CD4-positive, alpha-beta memory T cell (primary cell): ENCODE data around the gene COPS9. TPM values are rescaled to one million over a fixed set of nuclear protein-coding genes. Genes with fewer than 3 reads are reported as not detected.

Source experiments
- CTCF ChIA-PET: fragments of 350-600 bp; sonication (Branson Sonifier 250); formaldehyde crosslinking; loops from one replicate; lab custom pipeline; 2021; ENCODE audit warnings: inconsistent platforms; ENCODE audit not compliant: partially characterized antibody; lab: Charles Lee
- POLR2A ChIA-PET: fragments of 350-600 bp; sonication (Branson Sonifier 250); formaldehyde crosslinking; loops from one replicate; lab custom pipeline; 2021; ENCODE audit not compliant: partially characterized antibody; lab: Charles Lee
- DNase-seq, 5 donors: peaks; one replicate each; pipeline versions ENCODE4 v3.0.0 to v3.0.0-alpha.2; 2020 to 2022; ENCODE audit warnings: mixed read lengths in 1 of 5
- H3K27ac ChIP-seq: one replicate; pipeline ENCODE4 v1.7.0; 2013; ENCODE audit warnings: low read depth, low read length
- H3K27me3 ChIP-seq: 2 replicates; pipeline ENCODE4 v1.7.0; 2013; ENCODE audit warnings: mild to moderate bottlenecking, low read length, moderate library complexity; ENCODE audit not compliant: insufficient read depth
- H3K36me3 ChIP-seq: 2 replicates; pipeline ENCODE4 v1.7.0; 2013; ENCODE audit warnings: mild to moderate bottlenecking, low read length, moderate library complexity; ENCODE audit not compliant: insufficient read depth
- H3K4me1 ChIP-seq: 2 replicates; pipeline ENCODE4 v1.7.0; 2013; ENCODE audit warnings: mild to moderate bottlenecking, low read length, moderate library complexity; ENCODE audit not compliant: insufficient read depth
- H3K4me3 ChIP-seq, 2 donors: one replicate each; pipeline ENCODE4 v1.7.0; 2013; ENCODE audit warnings: low read length in 2 of 2, mild to moderate bottlenecking in 1 of 2
- H3K9me3 ChIP-seq, 2 donors: one replicate each; pipeline ENCODE4 v1.7.0; 2013; ENCODE audit warnings: low read length in 2 of 2, control low read depth in 1 of 2; ENCODE audit not compliant: control insufficient read depth in 1 of 2
- H3K27ac Mint-ChIP-seq, 7 donors: one replicate each; pipeline ENCODE4 v1.8.0; 2020 to 2021; ENCODE audit warnings: mixed read lengths in 7 of 7, mild to moderate bottlenecking in 6 of 7, inconsistent platforms in 3 of 7, moderate library complexity in 3 of 7
- H3K27me3 Mint-ChIP-seq, 2 donors: one replicate each; pipeline ENCODE4 v1.8.0; 2020 to 2021; ENCODE audit warnings: mixed read lengths in 2 of 2
- H3K36me3 Mint-ChIP-seq, 2 donors: one replicate each; pipeline ENCODE4 v1.8.0; 2020 to 2021; ENCODE audit warnings: mixed read lengths in 2 of 2, inconsistent platforms in 1 of 2, mild to moderate bottlenecking in 1 of 2
- H3K4me1 Mint-ChIP-seq, 4 donors: one replicate each; pipeline ENCODE4 v1.8.0; 2020 to 2021; ENCODE audit warnings: mixed read lengths in 4 of 4, mild to moderate bottlenecking in 1 of 4
- H3K4me3 Mint-ChIP-seq, 8 donors: one replicate each; pipeline ENCODE4 v1.8.0; 2020 to 2021; ENCODE audit warnings: mixed read lengths in 8 of 8, mild to moderate bottlenecking in 7 of 8, moderate library complexity in 6 of 8, inconsistent platforms in 3 of 8
- H3K9me3 Mint-ChIP-seq, 8 donors: one replicate each; pipeline ENCODE4 v1.8.0; 2020 to 2021; ENCODE audit warnings: mixed read lengths in 8 of 8, mild to moderate bottlenecking in 5 of 8, inconsistent platforms in 3 of 8, moderate library complexity in 1 of 8
- intact Hi-C: fragments of 100-400 bp; cut with micrococcal nuclease; formaldehyde crosslinking; loops from one replicate; pipeline ENCODE4 v1.15.1; 2023
- polyA plus RNA-seq, 2 donors: library from polyadenylated mRNA; unstranded; fragments of 300-500 nt; fragmentation: Illumina TruSeq; gene quantifications; one replicate each; pipeline ENCODE4 v1.2.3, GENCODE V29; 2021
- total RNA-seq, 2 experiments: library from RNA; stranded (reverse); gene quantifications; one replicate each; pipeline ENCODE4 v1.2.3, GENCODE V29; 2021

The COPS9 gene
- total and polyA plus RNA-seq, 4 experiments from 2014 or later, result 82.2 to 335 (median 195) TPM

GRCh38 chr2:240154606-240155005 is 18.5 kb upstream of the COPS9 start:
- H3K36me3 ChIP-seq, result no peaks in the 10 kb centered on the region
- H3K4me3 Mint-ChIP-seq, result no peak overlapping the region
- no peaks in the 10 kb centered on the region for H3K36me3 Mint-ChIP-seq
- ChIA-PET CTCF (no interaction called here), POLR2A (no interaction called here)
- no peak overlapping the region for H3K4me3 ChIP-seq
- no peak for DNase-seq
- no peak overlapping the region for H3K27ac Mint-ChIP-seq
- intact Hi-C loops, result no loop called here
- peaks cover 0 to 2% (median 0%) of the 10 kb centered on the region in 4 donors for H3K4me1 Mint-ChIP-seq
- peaks cover 0 to 5% (median under 1%) of the 10 kb centered on the region in 8 donors for H3K9me3 Mint-ChIP-seq
- H3K27me3 Mint-ChIP-seq, result peaks cover 11 to 12% of the 10 kb centered on the region in 2 donors
- peaks cover 1% of the 10 kb centered on the region for H3K27me3 ChIP-seq
- H3K4me1 ChIP-seq, result no peaks in the 10 kb centered on the region
- H3K27ac ChIP-seq, result no peak overlapping the region
- H3K9me3 ChIP-seq, result no peaks in the 10 kb centered on the region

- H3K27me3 ChIP-seq, result peaks cover 4% of the 10 kb centered on the region
- Mint-ChIP-seq H3K27me3 (peaks cover 11 to 12% of the 10 kb centered on the region in 2 donors), H3K36me3 (no peaks in the 10 kb centered on the region), H3K27ac (no peak overlapping the region), H3K9me3 (peaks cover 0 to 5% (median under 1%) of the 10 kb centered on the region in 8 donors), H3K4me3 (no peak overlapping the region), H3K4me1 (peaks cover 0 to 2% (median 0%) of the 10 kb centered on the region in 4 donors)
- H3K4me1 ChIP-seq, result no peaks in the 10 kb centered on the region
- no peak overlapping the region for H3K27ac ChIP-seq
- no peak overlapping the region for H3K4me3 ChIP-seq
- no peak for DNase-seq
- CTCF ChIA-PET, result interaction anchor here (1.5 kb wide), 1 partner anchor 10 kb away, joined by 4 read pairs; no protein-coding TSS in a partner anchor
- POLR2A ChIA-PET, result no interaction called here
- intact Hi-C loops, result no loop called here
- H3K9me3 ChIP-seq, result no peaks in the 10 kb centered on the region
- H3K36me3 ChIP-seq, result no peaks in the 10 kb centered on the region
Observed at GRCh38 chr2:240153418-240153817, 17.3 kb upstream of the COPS9 start.

GRCh38 chr2:240151477-240152031 is 15.4 kb upstream of the COPS9 start:
- POLR2A ChIA-PET, result no interaction called here
- no peaks in the 10 kb centered on the region for H3K4me1 ChIP-seq
- peaks cover 9 to 17% of the 10 kb centered on the region in 2 donors for H3K27me3 Mint-ChIP-seq
- no peak overlapping the region for H3K27ac ChIP-seq
- H3K9me3 Mint-ChIP-seq, result peaks cover 0 to 5% (median 1%) of the 10 kb centered on the region in 8 donors
- intact Hi-C loops, result no loop called here
- no peaks in the 10 kb centered on the region for H3K36me3 ChIP-seq
- H3K4me3 Mint-ChIP-seq, result no peak overlapping the region
- peaks cover 4% of the 10 kb centered on the region for H3K27me3 ChIP-seq
- CTCF ChIA-PET, result no interaction called here
- DNase-seq, result no peak
- H3K36me3 Mint-ChIP-seq, result no peaks in the 10 kb centered on the region
- peak overlapping the region in 1 of 7 donors; percentile 23 for H3K27ac Mint-ChIP-seq
- H3K4me3 ChIP-seq, result no peak overlapping the region
- peaks cover 0 to 8% (median under 1%) of the 10 kb centered on the region in 4 donors for H3K4me1 Mint-ChIP-seq
- H3K9me3 ChIP-seq, result no peaks in the 10 kb centered on the region

- H3K27me3 Mint-ChIP-seq, result peaks cover 9 to 17% of the 10 kb centered on the region in 2 donors
- H3K4me3 ChIP-seq, result no peak overlapping the region
- intact Hi-C loops, result no loop called here
- no peak overlapping the region for H3K27ac Mint-ChIP-seq
- no peaks in the 10 kb centered on the region for H3K36me3 Mint-ChIP-seq
- H3K4me1 ChIP-seq, result no peaks in the 10 kb centered on the region
- H3K27me3 ChIP-seq, result peaks cover 4% of the 10 kb centered on the region
- peaks cover 0 to 5% (median 1%) of the 10 kb centered on the region in 8 donors for H3K9me3 Mint-ChIP-seq
- H3K4me1 Mint-ChIP-seq, result peaks cover 0 to 8% (median under 1%) of the 10 kb centered on the region in 4 donors
- peak in 2 of 5 donors; percentile 11 to 19 for DNase-seq
- no peaks in the 10 kb centered on the region for H3K36me3 ChIP-seq
- ChIA-PET CTCF (interaction anchor here (2.1 kb wide), 1 partner anchor 11 kb away, joined by 7 read pairs; the partner anchor contains the start of gene OTOS), POLR2A (no interaction called here)
- H3K27ac ChIP-seq, result no peak overlapping the region
- no peak overlapping the region for H3K4me3 Mint-ChIP-seq
- H3K9me3 ChIP-seq, result no peaks in the 10 kb centered on the region
Observed at GRCh38 chr2:240149943-240150784, 14.1 kb upstream of the COPS9 start.

GRCh38 chr2:240147911-240148587 is 11.9 kb upstream of the COPS9 start:
- H3K9me3 Mint-ChIP-seq, result peaks cover 0 to 5% (median 1%) of the 10 kb centered on the region in 8 donors
- intact Hi-C loops, result no loop called here
- peaks cover 7 to 15% of the 10 kb centered on the region in 2 donors for H3K27me3 Mint-ChIP-seq
- Histone ChIP-seq H3K36me3 (no peaks in the 10 kb centered on the region), H3K27me3 (peaks cover 4% of the 10 kb centered on the region), H3K9me3 (no peaks in the 10 kb centered on the region), H3K4me3 (no peak overlapping the region), H3K4me1 (no peaks in the 10 kb centered on the region), H3K27ac (no peak overlapping the region)
- H3K27ac Mint-ChIP-seq, result peak overlapping the region in 1 of 7 donors; percentile 66
- ChIA-PET POLR2A (no interaction called here), CTCF (interaction anchor here (1.2 kb wide), 1 partner anchor 89 kb away, joined by 4 read pairs; no protein-coding TSS in a partner anchor)
- H3K4me3 Mint-ChIP-seq, result no peak overlapping the region
- DNase-seq, result no peak
- H3K36me3 Mint-ChIP-seq, result no peaks in the 10 kb centered on the region
- H3K4me1 Mint-ChIP-seq, result peaks cover 0 to 8% (median 2%) of the 10 kb centered on the region in 4 donors

- H3K9me3 Mint-ChIP-seq, result peaks cover 0 to 1% (median 0%) of the 10 kb centered on the region in 8 donors
- H3K36me3 Mint-ChIP-seq, result no peaks in the 10 kb centered on the region
- DNase-seq, result no peak
- H3K27me3 ChIP-seq, result peaks cover 4% of the 10 kb centered on the region
- no peaks in the 10 kb centered on the region for H3K9me3 ChIP-seq
- no peaks in the 10 kb centered on the region for H3K36me3 ChIP-seq
- H3K4me3 Mint-ChIP-seq, result no peak overlapping the region
- no peak overlapping the region for H3K4me3 ChIP-seq
- peaks cover 0 to 8% (median 2%) of the 10 kb centered on the region in 4 donors for H3K4me1 Mint-ChIP-seq
- H3K27ac ChIP-seq, result no peak overlapping the region
- H3K27me3 Mint-ChIP-seq, result peaks cover 5 to 16% of the 10 kb centered on the region in 2 donors
- intact Hi-C loops, result no loop called here
- ChIA-PET POLR2A (no interaction called here), CTCF (no interaction called here)
- H3K27ac Mint-ChIP-seq, result peak overlapping the region in 1 of 7 donors; percentile 80
- no peaks in the 10 kb centered on the region for H3K4me1 ChIP-seq
Observed at GRCh38 chr2:240147382-240147781, 11.3 kb upstream of the COPS9 start.
